Measurements from ENCODE around the gene SLC1A1.

GRCh38 chr9:4507306-4508130 is 17.2 kb downstream of the SLC1A1 start:
- TF ChIP-seq CTCF (conservative IDR thresholded peaks at IDR 0.05; ENCODE audit: low read depth in 2 of 2) (no peak), REST (IDR thresholded peaks at IDR 0.05; ENCODE audit: unreplicated experiment) (no peak), EZH2 (IDR thresholded peaks at IDR 0.05; ENCODE audit: low read depth, unreplicated experiment) (no peak), CREB1 (CRISPR knock-in tag; IDR thresholded peaks at IDR 0.05; ENCODE audit: low read depth) (no peak), POLR2AphosphoS5 (IDR thresholded peaks at IDR 0.05; ENCODE audit: low read depth) (no peak), JUNB (IDR thresholded peaks at IDR 0.05; ENCODE audit: unreplicated experiment) (no peak)
